Measurements from ENCODE around the gene CCL28. TPM values are rescaled to one million over a fixed set of nuclear protein-coding genes. Genes with fewer than 3 reads are reported as not detected.

The CCL28 gene
- total RNA-seq, 1 donor from 2014 or later, result not detected

- no peak for DNase-seq (ENCODE audit: extremely low spot score, unreplicated experiment)
- Mint-ChIP-seq H3K27me3 (ENCODE audit: unreplicated experiment) (peaks cover 7% of the 10 kb centered on the region), H3K4me3 (ENCODE audit: unreplicated experiment) (no peak overlapping the region), H3K9me3 (ENCODE audit: unreplicated experiment) (peaks cover 8% of the 10 kb centered on the region), H3K4me1 (ENCODE audit: unreplicated experiment) (no peaks in the 10 kb centered on the region), H3K36me3 (ENCODE audit: unreplicated experiment) (no peaks in the 10 kb centered on the region), H3K27ac (ENCODE audit: unreplicated experiment) (no peak overlapping the region)
- TF ChIP-seq, protein P1, sequence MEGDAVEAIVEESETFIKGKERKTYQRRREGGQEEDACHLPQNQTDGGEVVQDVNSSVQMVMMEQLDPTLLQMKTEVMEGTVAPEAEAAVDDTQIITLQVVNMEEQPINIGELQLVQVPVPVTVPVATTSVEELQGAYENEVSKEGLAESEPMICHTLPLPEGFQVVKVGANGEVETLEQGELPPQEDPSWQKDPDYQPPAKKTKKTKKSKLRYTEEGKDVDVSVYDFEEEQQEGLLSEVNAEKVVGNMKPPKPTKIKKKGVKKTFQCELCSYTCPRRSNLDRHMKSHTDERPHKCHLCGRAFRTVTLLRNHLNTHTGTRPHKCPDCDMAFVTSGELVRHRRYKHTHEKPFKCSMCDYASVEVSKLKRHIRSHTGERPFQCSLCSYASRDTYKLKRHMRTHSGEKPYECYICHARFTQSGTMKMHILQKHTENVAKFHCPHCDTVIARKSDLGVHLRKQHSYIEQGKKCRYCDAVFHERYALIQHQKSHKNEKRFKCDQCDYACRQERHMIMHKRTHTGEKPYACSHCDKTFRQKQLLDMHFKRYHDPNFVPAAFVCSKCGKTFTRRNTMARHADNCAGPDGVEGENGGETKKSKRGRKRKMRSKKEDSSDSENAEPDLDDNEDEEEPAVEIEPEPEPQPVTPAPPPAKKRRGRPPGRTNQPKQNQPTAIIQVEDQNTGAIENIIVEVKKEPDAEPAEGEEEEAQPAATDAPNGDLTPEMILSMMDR (IDR thresholded peaks at IDR 0.05), result no peak
Observed at GRCh38 chr5:43332401-43332800, 79.8 kb downstream of the CCL28 start.

Other genes with a start within 250 kb of the CCL28 start
- gene NIM1K, start 220.2 kb downstream of the CCL28 start, total RNA-seq, result 0.29 and 0.43 TPM in 2 replicates
- 47.7 and 49.1 TPM in 2 replicates for gene HMGCS1, start 99.0 kb downstream of the CCL28 start, total RNA-seq
- 17.9 and 22.5 TPM in 2 replicates for gene TMEM267, start 71.5 kb upstream of the CCL28 start, total RNA-seq
- gene C5orf34, start 102.8 kb upstream of the CCL28 start, total RNA-seq, result 1.5 and 1.7 TPM in 2 replicates
- 104 and 105 TPM in 2 replicates for gene PAIP1, start 144.7 kb upstream of the CCL28 start, total RNA-seq
- gene NNT, start 190.8 kb upstream of the CCL28 start, total RNA-seq, result 107 and 108 TPM in 2 replicates

All from osteocyte (in vitro differentiated cells).